ENCODE data around the gene BACH2.
A peak's percentile ranks its signal among the peaks of the same experiment; 100 is the strongest.
"Not testable (repeated sequence)": the region's sequence is repeated elsewhere in the genome, so short reads cannot be mapped to it uniquely, and the experiment has no call there.

BACH2 gene

GRCh38 chr6:90301816-90302215 lies 5.2 kb upstream of the BACH2 start:
- DNase-seq (ENCODE audit: low read depth), result no peak

GRCh38 chr6:90298459-90299053 lies 1.9 kb upstream of the BACH2 start:
- DNase-seq (ENCODE audit: low read depth), result no peak

- DNase-seq (ENCODE audit: low read depth), result no peak
These were observed 1.3 kb upstream of the BACH2 start for GRCh38 chr6:90297867-90298381.

- no peak for DNase-seq (ENCODE audit: low read depth)
These were observed 648 bp upstream of the BACH2 start for GRCh38 chr6:90297115-90297866.

GRCh38 chr6:90295854-90296340 lies 746 bp downstream of the BACH2 start:
- DNase-seq (ENCODE audit: low read depth), result peak; percentile 55

GRCh38 chr6:90294989-90295853 lies 1.4 kb downstream of the BACH2 start:
- DNase-seq (ENCODE audit: low read depth), result peak; percentile 24

- DNase-seq (ENCODE audit: low read depth), result peak; percentile 30
These were observed 2.0 kb downstream of the BACH2 start for GRCh38 chr6:90294614-90294988.

GRCh38 chr6:90294008-90294511 lies 2.6 kb downstream of the BACH2 start:
- no peak for DNase-seq (ENCODE audit: low read depth)

GRCh38 chr6:90293319-90293953 lies 3.2 kb downstream of the BACH2 start:
- DNase-seq (ENCODE audit: low read depth), result no peak

- DNase-seq (ENCODE audit: low read depth), result no peak
These were observed 5.1 kb downstream of the BACH2 start for GRCh38 chr6:90291565-90291964.

- DNase-seq (ENCODE audit: low read depth), result no peak
These were observed 5.7 kb downstream of the BACH2 start for GRCh38 chr6:90290811-90291420.

GRCh38 chr6:90289902-90290301 lies 6.7 kb downstream of the BACH2 start:
- DNase-seq (ENCODE audit: low read depth), result no peak

GRCh38 chr6:90288404-90288803 lies 8.2 kb downstream of the BACH2 start:
- DNase-seq (ENCODE audit: low read depth), result no peak

- peak; percentile 18 for DNase-seq (ENCODE audit: low read depth)
These were observed 9.7 kb downstream of the BACH2 start for GRCh38 chr6:90286884-90287488.

GRCh38 chr6:90285611-90286381 lies 10.8 kb downstream of the BACH2 start:
- DNase-seq (ENCODE audit: low read depth), result peak; percentile 35

GRCh38 chr6:90285042-90285481 lies 11.6 kb downstream of the BACH2 start:
- no peak for DNase-seq (ENCODE audit: low read depth)

- peak; percentile 16 for DNase-seq (ENCODE audit: low read depth)
These were observed 12.2 kb downstream of the BACH2 start for GRCh38 chr6:90284236-90285041.

- not testable (repeated sequence) for DNase-seq (ENCODE audit: low read depth)
These were observed 14.4 kb downstream of the BACH2 start for GRCh38 chr6:90282265-90282664.

GRCh38 chr6:90278129-90278528 lies 18.5 kb downstream of the BACH2 start:
- no peak for DNase-seq (ENCODE audit: low read depth)

Measured in T follicular helper cell (primary cell).